CD4-positive, alpha-beta memory T cell (primary cell): ENCODE data around the gene RIMBP2. TPM values are rescaled to one million over a fixed set of nuclear protein-coding genes. Genes with fewer than 3 reads are reported as not detected.

ENCODE experiments used
- CTCF ChIA-PET: fragments of 350-600 bp; sonication (Branson Sonifier 250); formaldehyde crosslinking; loops from one replicate; lab custom pipeline; 2021; ENCODE audit warnings: inconsistent platforms; ENCODE audit not compliant: partially characterized antibody; lab: Charles Lee
- POLR2A ChIA-PET: fragments of 350-600 bp; sonication (Branson Sonifier 250); formaldehyde crosslinking; loops from one replicate; lab custom pipeline; 2021; ENCODE audit not compliant: partially characterized antibody; lab: Charles Lee
- DNase-seq, 5 donors: peaks; one replicate each; pipeline versions ENCODE4 v3.0.0 to v3.0.0-alpha.2; 2020 to 2022; ENCODE audit warnings: mixed read lengths in 1 of 5
- H3K27ac ChIP-seq: one replicate; pipeline ENCODE4 v1.7.0; 2013; ENCODE audit warnings: low read depth, low read length
- H3K27me3 ChIP-seq: 2 replicates; pipeline ENCODE4 v1.7.0; 2013; ENCODE audit warnings: mild to moderate bottlenecking, low read length, moderate library complexity; ENCODE audit not compliant: insufficient read depth
- H3K36me3 ChIP-seq: 2 replicates; pipeline ENCODE4 v1.7.0; 2013; ENCODE audit warnings: mild to moderate bottlenecking, low read length, moderate library complexity; ENCODE audit not compliant: insufficient read depth
- H3K4me1 ChIP-seq: 2 replicates; pipeline ENCODE4 v1.7.0; 2013; ENCODE audit warnings: mild to moderate bottlenecking, low read length, moderate library complexity; ENCODE audit not compliant: insufficient read depth
- H3K4me3 ChIP-seq, 2 donors: one replicate each; pipeline ENCODE4 v1.7.0; 2013; ENCODE audit warnings: low read length in 2 of 2, mild to moderate bottlenecking in 1 of 2
- H3K9me3 ChIP-seq, 2 donors: one replicate each; pipeline ENCODE4 v1.7.0; 2013; ENCODE audit warnings: low read length in 2 of 2, control low read depth in 1 of 2; ENCODE audit not compliant: control insufficient read depth in 1 of 2
- H3K27ac Mint-ChIP-seq, 7 donors: one replicate each; pipeline ENCODE4 v1.8.0; 2020 to 2021; ENCODE audit warnings: mixed read lengths in 7 of 7, mild to moderate bottlenecking in 6 of 7, inconsistent platforms in 3 of 7, moderate library complexity in 3 of 7
- H3K27me3 Mint-ChIP-seq, 2 donors: one replicate each; pipeline ENCODE4 v1.8.0; 2020 to 2021; ENCODE audit warnings: mixed read lengths in 2 of 2
- H3K36me3 Mint-ChIP-seq, 2 donors: one replicate each; pipeline ENCODE4 v1.8.0; 2020 to 2021; ENCODE audit warnings: mixed read lengths in 2 of 2, inconsistent platforms in 1 of 2, mild to moderate bottlenecking in 1 of 2
- H3K4me1 Mint-ChIP-seq, 4 donors: one replicate each; pipeline ENCODE4 v1.8.0; 2020 to 2021; ENCODE audit warnings: mixed read lengths in 4 of 4, mild to moderate bottlenecking in 1 of 4
- H3K4me3 Mint-ChIP-seq, 8 donors: one replicate each; pipeline ENCODE4 v1.8.0; 2020 to 2021; ENCODE audit warnings: mixed read lengths in 8 of 8, mild to moderate bottlenecking in 7 of 8, moderate library complexity in 6 of 8, inconsistent platforms in 3 of 8
- H3K9me3 Mint-ChIP-seq, 8 donors: one replicate each; pipeline ENCODE4 v1.8.0; 2020 to 2021; ENCODE audit warnings: mixed read lengths in 8 of 8, mild to moderate bottlenecking in 5 of 8, inconsistent platforms in 3 of 8, moderate library complexity in 1 of 8
- intact Hi-C: fragments of 100-400 bp; cut with micrococcal nuclease; formaldehyde crosslinking; loops from one replicate; pipeline ENCODE4 v1.15.1; 2023
- polyA plus RNA-seq, 2 donors: library from polyadenylated mRNA; unstranded; fragments of 300-500 nt; fragmentation: Illumina TruSeq; gene quantifications; one replicate each; pipeline ENCODE4 v1.2.3, GENCODE V29; 2021
- total RNA-seq, 2 experiments: library from RNA; stranded (reverse); gene quantifications; one replicate each; pipeline ENCODE4 v1.2.3, GENCODE V29; 2021

RIMBP2 gene
- total RNA-seq (under 1 TPM in 1 of 2 experiments, not detected in 1; 0.20 TPM), polyA plus RNA-seq (not detected)

GRCh38 chr12:130715998-130716968 lies at the start of gene RIMBP2:
Gene RIMBP2 (minus strand): TSS chr12:130716299. CDS start chr12:130479013, 237,286 bp downstream.
- Mint-ChIP-seq H3K36me3 (peaks cover 0 to 3% of the 10 kb centered on the region in 2 donors), H3K4me3 (peak within 1 kb of the TSS in 5 of 8 donors; percentile 25 to 72 (median 38)), H3K27me3 (peaks cover 22 to 38% of the 10 kb centered on the region in 2 donors), H3K4me1 (peaks cover 6 to 20% (median 8%) of the 10 kb centered on the region in 4 donors), H3K9me3 (peaks cover 0 to 13% (median 10%) of the 10 kb centered on the region in 8 donors), H3K27ac (no peak within 1 kb of the TSS)
- intact Hi-C loops: no loop called here
- Histone ChIP-seq H3K36me3 (no peaks in the 10 kb centered on the region), H3K4me1 (no peaks in the 10 kb centered on the region), H3K27me3 (no peaks in the 10 kb centered on the region), H3K4me3 (no peak within 1 kb of the TSS), H3K9me3 (no peaks in the 10 kb centered on the region), H3K27ac (no peak within 1 kb of the TSS)
- CTCF ChIA-PET: no interaction called here
- POLR2A ChIA-PET: no interaction called here
- no peak for DNase-seq

- Mint-ChIP-seq H3K27me3 (peaks cover 2 to 4% of the 10 kb centered on the region in 2 donors), H3K27ac (no peak overlapping the region), H3K4me1 (peaks cover 0 to 16% (median 4%) of the 10 kb centered on the region in 4 donors), H3K4me3 (no peak overlapping the region), H3K9me3 (no peaks in the 10 kb centered on the region), H3K36me3 (peaks cover 0 to 2% of the 10 kb centered on the region in 2 donors)
- ChIA-PET POLR2A (no interaction called here), CTCF (interaction anchor here (1.0 kb wide), 1 partner anchor 15 kb away, joined by 4 read pairs; no protein-coding TSS in a partner anchor)
- no peaks in the 10 kb centered on the region for H3K36me3 ChIP-seq
- DNase-seq: no peak
- H3K27me3 ChIP-seq: no peaks in the 10 kb centered on the region
- no peaks in the 10 kb centered on the region for H3K9me3 ChIP-seq
- H3K27ac ChIP-seq: no peak overlapping the region
- H3K4me3 ChIP-seq: no peak overlapping the region
- intact Hi-C loops: no loop called here
- H3K4me1 ChIP-seq: peaks cover 11% of the 10 kb centered on the region
These were observed 49.1 kb upstream of the RIMBP2 start for GRCh38 chr12:130765186-130765659.

GRCh38 chr12:130764475-130765185 lies 48.5 kb upstream of the RIMBP2 start:
- Histone ChIP-seq H3K4me1 (peaks cover 11% of the 10 kb centered on the region), H3K27me3 (no peaks in the 10 kb centered on the region), H3K4me3 (no peak overlapping the region), H3K36me3 (no peaks in the 10 kb centered on the region), H3K9me3 (no peaks in the 10 kb centered on the region), H3K27ac (no peak overlapping the region)
- DNase-seq: peak in 2 of 5 donors; percentile 19 to 62
- intact Hi-C loops: no loop called here
- Mint-ChIP-seq H3K9me3 (no peaks in the 10 kb centered on the region), H3K27me3 (peaks cover 2 to 4% of the 10 kb centered on the region in 2 donors), H3K4me3 (no peak overlapping the region), H3K36me3 (peaks cover 0 to 2% of the 10 kb centered on the region in 2 donors), H3K4me1 (peaks cover 0 to 16% (median 4%) of the 10 kb centered on the region in 4 donors), H3K27ac (no peak overlapping the region)
- ChIA-PET POLR2A (no interaction called here), CTCF (no interaction called here)

GRCh38 chr12:130764073-130764472 lies 48.0 kb upstream of the RIMBP2 start:
- no peak for DNase-seq
- Mint-ChIP-seq H3K4me3 (no peak overlapping the region), H3K27ac (no peak overlapping the region), H3K9me3 (no peaks in the 10 kb centered on the region), H3K36me3 (peaks cover 0 to 2% of the 10 kb centered on the region in 2 donors), H3K4me1 (peaks cover 0 to 16% (median 4%) of the 10 kb centered on the region in 4 donors), H3K27me3 (peaks cover 2 to 4% of the 10 kb centered on the region in 2 donors)
- ChIA-PET CTCF (interaction anchor here (1.0 kb wide), 1 partner anchor 56 kb away, joined by 3 read pairs; no protein-coding TSS in a partner anchor), POLR2A (no interaction called here)
- peaks cover 11% of the 10 kb centered on the region for H3K4me1 ChIP-seq
- intact Hi-C loops: no loop called here
- H3K27me3 ChIP-seq: no peaks in the 10 kb centered on the region
- no peak overlapping the region for H3K27ac ChIP-seq
- no peaks in the 10 kb centered on the region for H3K36me3 ChIP-seq
- no peak overlapping the region for H3K4me3 ChIP-seq
- H3K9me3 ChIP-seq: no peaks in the 10 kb centered on the region

GRCh38 chr12:130762319-130762675 lies 46.2 kb upstream of the RIMBP2 start:
- Mint-ChIP-seq H3K27ac (peak overlapping the region in 2 of 7 donors; percentile 66 to 76), H3K36me3 (no peaks in the 10 kb centered on the region), H3K27me3 (peaks cover 0 to 2% of the 10 kb centered on the region in 2 donors), H3K4me1 (peaks cover 0 to 16% (median 4%) of the 10 kb centered on the region in 4 donors), H3K4me3 (peak overlapping the region in 7 of 8 donors; percentile 59 to 75 (median 63)), H3K9me3 (no peaks in the 10 kb centered on the region)
- Histone ChIP-seq H3K36me3 (no peaks in the 10 kb centered on the region), H3K4me3 (peak overlapping the region; percentile 10 to 47), H3K27ac (no peak overlapping the region), H3K4me1 (peaks cover 11% of the 10 kb centered on the region), H3K9me3 (no peaks in the 10 kb centered on the region), H3K27me3 (no peaks in the 10 kb centered on the region)
- POLR2A ChIA-PET: interaction anchor here (0.8 to 0.9 kb wide), 2 partner anchors 14 to 55 kb away, joined by 3 read pairs; no protein-coding TSS in a partner anchor
- intact Hi-C loops: no loop called here
- DNase-seq: no peak
- CTCF ChIA-PET: interaction anchor here (0.7 to 1.4 kb wide), 8 partner anchors 14 to 370 kb away, joined by 3 to 7 read pairs (median 4); no protein-coding TSS in a partner anchor

- intact Hi-C loops: loop anchor here (1.0 kb wide), 1 partner anchor 58 kb away; no protein-coding TSS in a partner anchor
- CTCF ChIA-PET: interaction anchor here (0.7 to 1.2 kb wide), 7 partner anchors 14 to 371 kb away, joined by 3 to 7 read pairs (median 4); no protein-coding TSS in a partner anchor
These were observed 45.6 kb upstream of the RIMBP2 start for GRCh38 chr12:130761537-130762318.

More at GRCh38 chr12:130761537-130762318, 45.6 kb upstream of the RIMBP2 start:
- peak overlapping the region; percentile 59 to 75 (median 64) for H3K4me3 Mint-ChIP-seq
- no peak overlapping the region for H3K27ac ChIP-seq
- peaks cover 0 to 2% of the 10 kb centered on the region in 2 donors for H3K27me3 Mint-ChIP-seq
- peak in 4 of 5 donors; percentile 47 to 54 (median 49) for DNase-seq
- no peaks in the 10 kb centered on the region for H3K36me3 Mint-ChIP-seq
- POLR2A ChIA-PET: interaction anchor here (0.8 to 0.9 kb wide), 2 partner anchors 13 to 55 kb away, joined by 3 read pairs; no protein-coding TSS in a partner anchor
- no peaks in the 10 kb centered on the region for H3K36me3 ChIP-seq
- peaks cover 0 to 16% (median 4%) of the 10 kb centered on the region in 4 donors for H3K4me1 Mint-ChIP-seq
- peaks cover 11% of the 10 kb centered on the region for H3K4me1 ChIP-seq
- H3K9me3 Mint-ChIP-seq: no peaks in the 10 kb centered on the region
- H3K27ac Mint-ChIP-seq: peak overlapping the region in 2 of 7 donors; percentile 66 to 76
- no peaks in the 10 kb centered on the region for H3K27me3 ChIP-seq
- peak overlapping the region; percentile 10 to 47 for H3K4me3 ChIP-seq
- no peaks in the 10 kb centered on the region for H3K9me3 ChIP-seq
